ENCODE results near the gene CATSPERE. TPM values are rescaled to one million over a fixed set of nuclear protein-coding genes. Genes with fewer than 3 reads are reported as not detected.

The CATSPERE gene
- total RNA-seq, 1 donor from 2014 or later, result 1.1 TPM

GRCh38 chr1:244583358-244583982 lies 122.4 kb downstream of the CATSPERE start:
- no peak for TF ChIP-seq CTCF (IDR thresholded peaks at IDR 0.05)
- H3K27me3 Mint-ChIP-seq, result no peaks in the 10 kb centered on the region
- H3K4me1 Mint-ChIP-seq, result no peaks in the 10 kb centered on the region
- intact Hi-C loops (cut with micrococcal nuclease), result no loop called here
- peaks cover 3% of the 10 kb centered on the region for H3K9me3 Mint-ChIP-seq
- no peak for DNase-seq
- POLR2A ChIA-PET, result no interaction called here
- H3K27ac Mint-ChIP-seq, result no peak overlapping the region
- no peak for ATAC-seq (ENCODE audit: low read depth)
- H3K4me3 Mint-ChIP-seq, result no peak overlapping the region
- CTCF ChIA-PET, result no interaction called here
- H3K36me3 Mint-ChIP-seq (ENCODE audit: low read depth), result no peaks in the 10 kb centered on the region

GRCh38 chr1:244585867-244586266 lies 124.8 kb downstream of the CATSPERE start:
- no peak for ATAC-seq (ENCODE audit: low read depth)
- no peaks in the 10 kb centered on the region for H3K27me3 Mint-ChIP-seq
- H3K9me3 Mint-ChIP-seq, result peaks cover 4% of the 10 kb centered on the region
- H3K4me1 Mint-ChIP-seq, result no peaks in the 10 kb centered on the region
- TF ChIP-seq CTCF (IDR thresholded peaks at IDR 0.05), result no peak
- no peak for DNase-seq
- intact Hi-C loops (cut with micrococcal nuclease), result no loop called here
- no peak overlapping the region for H3K27ac Mint-ChIP-seq
- no peak overlapping the region for H3K4me3 Mint-ChIP-seq
- H3K36me3 Mint-ChIP-seq (ENCODE audit: low read depth), result no peaks in the 10 kb centered on the region
- ChIA-PET CTCF (no interaction called here), POLR2A (no interaction called here)

GRCh38 chr1:244590670-244591069 lies 129.6 kb downstream of the CATSPERE start:
- Mint-ChIP-seq H3K27me3 (no peaks in the 10 kb centered on the region), H3K36me3 (ENCODE audit: low read depth) (no peaks in the 10 kb centered on the region), H3K27ac (no peak overlapping the region), H3K4me3 (no peak overlapping the region), H3K4me1 (no peaks in the 10 kb centered on the region), H3K9me3 (peaks cover 4% of the 10 kb centered on the region)
- no peak for TF ChIP-seq CTCF (IDR thresholded peaks at IDR 0.05)
- intact Hi-C loops (cut with micrococcal nuclease), result no loop called here
- CTCF ChIA-PET, result no interaction called here
- DNase-seq, result no peak
- ATAC-seq (ENCODE audit: low read depth), result no peak
- POLR2A ChIA-PET, result no interaction called here

GRCh38 chr1:244598611-244599010 lies 137.5 kb downstream of the CATSPERE start:
- H3K9me3 Mint-ChIP-seq, result no peaks in the 10 kb centered on the region
- CTCF ChIA-PET, result no interaction called here

GRCh38 chr1:244599937-244600350 lies 138.9 kb downstream of the CATSPERE start:
- Mint-ChIP-seq H3K9me3 (no peaks in the 10 kb centered on the region), H3K4me3 (no peak overlapping the region), H3K4me1 (peaks cover 11% of the 10 kb centered on the region), H3K36me3 (ENCODE audit: low read depth) (no peaks in the 10 kb centered on the region), H3K27me3 (no peaks in the 10 kb centered on the region), H3K27ac (no peak overlapping the region)
- ChIA-PET CTCF (interaction anchor here (0.7 to 1.4 kb wide), 7 partner anchors 54 to 444 kb away, joined by 3 to 9 read pairs (median 3); no protein-coding TSS in a partner anchor), POLR2A (interaction anchor here (0.8 to 1.3 kb wide), 3 partner anchors 53 to 262 kb away, joined by 3 to 11 read pairs (median 4); partner anchors contain the start of gene DESI2)
- intact Hi-C loops (cut with micrococcal nuclease), result loop anchor here (5.0 kb wide), 2 partner anchors 148 to 262 kb away; partner anchors contain the start of genes ADSS2 and HNRNPU
- ATAC-seq (ENCODE audit: low read depth) (peak; percentile 91), DNase-seq (no peak)
- TF ChIP-seq CTCF (IDR thresholded peaks at IDR 0.05), result no peak

More at GRCh38 chr1:244598611-244599010, 137.5 kb downstream of the CATSPERE start:
- no peak overlapping the region for H3K4me3 Mint-ChIP-seq
- POLR2A ChIA-PET, result no interaction called here
- no peak overlapping the region for H3K27ac Mint-ChIP-seq
- H3K27me3 Mint-ChIP-seq, result no peaks in the 10 kb centered on the region
- peaks cover 11% of the 10 kb centered on the region for H3K4me1 Mint-ChIP-seq
- intact Hi-C loops (cut with micrococcal nuclease), result no loop called here
- ATAC-seq (ENCODE audit: low read depth) (no peak), DNase-seq (no peak)
- TF ChIP-seq CTCF (IDR thresholded peaks at IDR 0.05), result no peak
- H3K36me3 Mint-ChIP-seq (ENCODE audit: low read depth), result no peaks in the 10 kb centered on the region

All from activated B cell treated with CpG ODN at 0.5 μM for 24 hours (primary cell).